Epithelial cell of esophagus (primary cell): ENCODE measurements around the gene CAMK1D.

Experiments
- DNase-seq: peaks from one replicate; pipeline ENCODE4 v3.0.0; 2010; ENCODE audit warnings: low read depth
- H3K4me3 ChIP-seq: 2 replicates; pipeline ENCODE4 v1.5.1; 2011; ENCODE audit warnings: mild to moderate bottlenecking, low read length, control low read depth
- TF ChIP-seq, protein P1 (sequence below): IDR thresholded peaks from 2 replicates; pipeline ENCODE4 v1.5.1; 2011; ENCODE audit warnings: low read depth, mild to moderate bottlenecking, low read length, control low read depth, inconsistent platforms; ENCODE audit not compliant: insufficient read depth; ENCODE audit errors: missing control alignments

CAMK1D gene

DNA sequence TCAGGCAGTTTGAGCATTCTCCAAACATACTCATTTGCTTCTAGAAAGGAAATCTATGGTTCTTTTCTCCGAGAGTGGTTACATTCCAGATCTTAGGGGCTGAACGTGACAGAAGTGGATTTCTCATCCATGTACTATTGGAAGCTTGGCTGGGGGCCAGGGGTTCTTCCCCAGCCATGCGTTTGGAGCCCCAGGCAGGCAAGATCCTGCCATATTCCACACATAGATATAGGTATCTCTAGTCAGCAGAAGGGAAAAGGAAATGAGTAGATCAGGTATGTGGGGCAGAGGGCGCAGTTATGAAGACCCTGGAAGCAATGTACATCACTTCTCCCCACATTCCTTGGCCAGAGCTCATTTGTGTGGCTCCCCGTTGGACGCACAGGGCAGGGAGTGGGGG is 352.3 kb downstream of the CAMK1D start:
- H3K4me3 ChIP-seq, result no peak overlapping the region
- TF ChIP-seq, protein P1, sequence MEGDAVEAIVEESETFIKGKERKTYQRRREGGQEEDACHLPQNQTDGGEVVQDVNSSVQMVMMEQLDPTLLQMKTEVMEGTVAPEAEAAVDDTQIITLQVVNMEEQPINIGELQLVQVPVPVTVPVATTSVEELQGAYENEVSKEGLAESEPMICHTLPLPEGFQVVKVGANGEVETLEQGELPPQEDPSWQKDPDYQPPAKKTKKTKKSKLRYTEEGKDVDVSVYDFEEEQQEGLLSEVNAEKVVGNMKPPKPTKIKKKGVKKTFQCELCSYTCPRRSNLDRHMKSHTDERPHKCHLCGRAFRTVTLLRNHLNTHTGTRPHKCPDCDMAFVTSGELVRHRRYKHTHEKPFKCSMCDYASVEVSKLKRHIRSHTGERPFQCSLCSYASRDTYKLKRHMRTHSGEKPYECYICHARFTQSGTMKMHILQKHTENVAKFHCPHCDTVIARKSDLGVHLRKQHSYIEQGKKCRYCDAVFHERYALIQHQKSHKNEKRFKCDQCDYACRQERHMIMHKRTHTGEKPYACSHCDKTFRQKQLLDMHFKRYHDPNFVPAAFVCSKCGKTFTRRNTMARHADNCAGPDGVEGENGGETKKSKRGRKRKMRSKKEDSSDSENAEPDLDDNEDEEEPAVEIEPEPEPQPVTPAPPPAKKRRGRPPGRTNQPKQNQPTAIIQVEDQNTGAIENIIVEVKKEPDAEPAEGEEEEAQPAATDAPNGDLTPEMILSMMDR, result no peak
- DNase-seq, result peak; percentile 68

DNA sequence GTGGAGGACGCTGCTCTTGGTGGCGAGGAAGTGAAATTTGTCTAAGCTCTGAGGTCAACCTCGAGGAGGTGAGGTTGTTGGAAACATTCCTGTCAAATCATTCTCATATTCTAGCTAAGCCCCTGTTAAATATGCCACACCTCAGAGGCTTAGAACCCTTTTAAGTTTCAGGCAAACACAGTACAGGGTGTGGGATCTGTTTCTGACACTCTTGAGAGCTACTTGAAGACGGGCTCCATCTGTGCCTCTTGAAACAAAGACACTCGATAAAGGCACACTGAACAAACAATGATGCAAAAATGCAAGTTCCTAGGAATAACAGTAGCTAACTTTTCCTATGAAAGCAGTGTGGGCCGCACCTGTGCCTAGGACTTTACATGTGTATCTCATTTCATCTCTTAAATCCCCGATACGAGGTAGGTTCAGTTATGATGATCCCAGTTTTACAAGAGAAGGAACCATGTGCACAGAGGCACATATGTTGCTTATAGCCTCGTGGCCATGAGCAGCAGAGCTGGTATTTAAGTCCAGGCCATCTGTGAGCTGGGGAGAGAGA is 352.9 kb downstream of the CAMK1D start:
- DNase-seq, result no peak

DNA sequence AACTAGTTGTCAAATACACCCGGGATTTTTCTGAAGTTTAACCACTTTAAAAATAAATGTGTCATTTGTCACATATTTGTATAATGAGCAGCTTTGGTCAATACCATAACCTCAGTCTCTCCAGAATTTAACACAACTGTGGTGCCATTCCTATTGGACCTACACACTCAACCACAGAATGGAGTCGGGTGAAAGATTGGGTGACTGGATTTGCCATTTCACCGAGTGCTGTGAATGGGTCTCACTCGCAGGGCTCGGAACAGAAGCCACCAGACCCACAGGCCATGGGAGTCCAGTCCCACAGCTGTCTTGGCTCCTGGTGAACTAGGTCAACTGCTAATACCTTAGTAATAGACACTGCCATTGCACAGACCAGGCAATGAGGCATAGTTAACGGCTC is 353.8 kb downstream of the CAMK1D start:
- DNase-seq, result no peak
- TF ChIP-seq, protein P1, result no peak
- no peak overlapping the region for H3K4me3 ChIP-seq

More for the DNA sequence above, 352.9 kb downstream of the CAMK1D start:
- no peak overlapping the region for H3K4me3 ChIP-seq
- TF ChIP-seq, protein P1, result no peak

DNA sequence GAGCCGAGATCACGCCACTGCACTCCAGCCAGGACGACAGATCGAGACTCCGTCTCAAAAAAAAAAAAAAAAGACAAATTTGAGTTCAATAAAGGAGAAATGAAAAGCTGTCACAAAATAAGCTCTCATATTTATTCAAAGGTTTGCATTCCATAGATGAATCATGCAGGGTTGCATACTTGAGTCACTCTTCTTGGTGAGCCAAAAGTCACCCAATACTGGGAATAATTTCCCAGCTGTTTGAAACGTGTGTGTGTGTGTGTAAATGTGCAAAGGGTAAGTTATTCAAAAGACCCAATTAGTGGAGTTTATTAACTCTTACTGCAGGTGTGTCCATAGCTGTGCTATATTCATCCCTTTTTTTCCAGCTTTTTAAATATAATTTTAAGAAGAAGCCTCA is 354.5 kb downstream of the CAMK1D start:
- no peak overlapping the region for H3K4me3 ChIP-seq
- TF ChIP-seq, protein P1, result no peak
- peak; percentile 83 for DNase-seq

DNA sequence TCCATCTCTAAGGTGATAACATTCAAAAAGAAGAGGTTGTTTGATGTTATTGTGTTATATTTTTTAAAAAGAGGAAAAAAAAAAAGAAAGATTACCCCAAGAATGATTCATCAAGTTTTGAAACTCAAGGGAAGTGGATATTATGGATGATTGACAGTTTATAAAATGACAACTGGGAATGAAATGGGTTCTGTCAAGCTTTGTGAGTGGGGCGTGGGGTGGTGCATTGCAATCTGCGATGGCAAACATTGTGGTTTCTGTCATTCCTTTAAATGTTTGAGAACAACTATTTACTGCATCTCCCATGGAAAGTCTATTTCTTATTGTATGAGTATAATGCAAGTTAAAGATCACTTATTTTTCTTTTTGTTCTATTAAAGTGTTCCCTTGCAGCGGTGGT is 355.1 kb downstream of the CAMK1D start:
- TF ChIP-seq, protein P1, result no peak
- no peak overlapping the region for H3K4me3 ChIP-seq
- peak; percentile 69 for DNase-seq

DNA sequence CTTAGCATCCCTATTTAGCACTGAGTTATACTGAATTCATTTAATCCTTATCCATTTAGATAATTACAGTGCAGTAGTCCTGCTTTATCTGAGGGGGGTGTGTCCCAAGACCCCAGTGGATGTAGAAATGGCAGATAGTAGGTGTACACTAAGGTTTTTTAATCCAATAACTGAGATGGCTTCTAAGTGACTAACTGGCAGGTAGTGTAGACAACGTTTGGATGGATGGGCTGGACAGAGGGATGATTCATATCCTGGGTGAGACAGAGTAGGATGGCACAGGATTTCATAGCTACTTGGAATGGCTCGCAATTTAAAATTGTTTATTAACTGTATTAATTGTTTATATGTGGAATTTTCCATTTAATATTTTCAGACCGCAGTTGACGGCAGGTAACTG is 356.6 kb downstream of the CAMK1D start:
- no peak overlapping the region for H3K4me3 ChIP-seq
- TF ChIP-seq, protein P1, result no peak
- peak; percentile 87 for DNase-seq

DNA sequence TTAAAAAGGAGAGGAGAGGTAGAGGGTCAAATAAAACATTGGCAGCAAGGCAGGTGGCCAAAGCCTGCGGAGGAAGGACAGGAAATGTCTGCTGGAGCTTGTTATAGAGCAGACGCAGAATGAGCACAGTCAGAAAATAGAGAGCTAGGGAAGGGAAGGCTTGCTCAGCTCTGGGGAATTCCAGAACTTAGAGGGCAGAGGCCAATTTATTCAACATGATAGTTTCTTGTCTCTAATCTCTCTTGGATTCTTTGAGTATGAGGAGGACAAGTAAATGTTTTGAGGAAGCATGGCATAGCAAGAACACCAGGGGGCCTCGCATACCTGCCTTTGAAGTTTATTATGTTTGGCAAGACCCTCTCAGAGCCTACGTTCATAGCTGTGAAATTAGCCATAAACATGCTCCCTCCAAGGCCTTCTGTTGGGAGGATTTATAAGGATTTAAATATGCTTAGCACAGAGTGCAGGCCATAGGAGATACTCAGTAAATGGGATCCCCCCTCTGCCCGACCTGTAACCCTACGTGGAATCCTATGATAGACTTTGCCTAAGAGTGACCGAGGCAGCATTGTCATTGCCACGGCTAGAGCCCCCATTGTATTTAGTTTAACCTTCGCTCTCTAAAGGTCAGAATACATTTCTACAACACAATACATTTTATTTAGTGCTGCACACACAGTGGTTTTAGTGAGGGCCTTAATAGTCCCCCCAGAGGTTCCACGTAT is 358.3 kb downstream of the CAMK1D start:
- H3K4me3 ChIP-seq, result no peak overlapping the region
- TF ChIP-seq, protein P1, result peak; percentile 48
- DNase-seq, result peak; percentile 88
